Measurements from ENCODE around the gene SERPINB6.

DNA sequence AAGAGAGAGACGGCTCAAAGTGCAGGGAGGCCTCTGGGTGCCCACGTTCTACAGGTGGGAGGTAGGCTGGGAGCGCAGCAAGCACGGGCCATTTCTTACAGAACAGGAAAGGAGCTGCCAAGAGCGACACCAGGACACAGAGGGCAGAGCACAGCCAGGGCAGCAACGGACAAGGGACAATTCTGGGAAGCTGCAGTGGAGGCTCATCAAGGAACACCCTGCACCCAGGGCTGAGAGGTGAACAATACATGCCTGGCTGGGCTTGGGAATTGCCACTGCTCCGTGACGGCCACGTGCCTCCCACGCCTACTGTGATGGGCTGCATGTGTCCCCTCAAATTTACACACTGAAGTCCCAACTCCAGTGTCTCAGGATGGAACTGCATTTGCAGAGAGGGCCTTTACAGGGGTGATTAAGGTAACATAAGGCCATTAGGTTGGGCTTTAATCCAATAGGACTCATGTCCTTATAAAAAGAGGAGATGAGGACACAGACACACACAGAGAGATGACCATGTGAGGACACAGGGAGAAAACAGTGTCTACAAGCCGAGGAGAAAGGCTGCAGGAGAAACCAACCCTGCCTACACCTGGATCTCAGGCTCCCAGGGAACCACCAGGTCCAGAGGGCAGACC is 13.6 kb downstream of the SERPINB6 start:
- TF ChIP-seq, protein P1, sequence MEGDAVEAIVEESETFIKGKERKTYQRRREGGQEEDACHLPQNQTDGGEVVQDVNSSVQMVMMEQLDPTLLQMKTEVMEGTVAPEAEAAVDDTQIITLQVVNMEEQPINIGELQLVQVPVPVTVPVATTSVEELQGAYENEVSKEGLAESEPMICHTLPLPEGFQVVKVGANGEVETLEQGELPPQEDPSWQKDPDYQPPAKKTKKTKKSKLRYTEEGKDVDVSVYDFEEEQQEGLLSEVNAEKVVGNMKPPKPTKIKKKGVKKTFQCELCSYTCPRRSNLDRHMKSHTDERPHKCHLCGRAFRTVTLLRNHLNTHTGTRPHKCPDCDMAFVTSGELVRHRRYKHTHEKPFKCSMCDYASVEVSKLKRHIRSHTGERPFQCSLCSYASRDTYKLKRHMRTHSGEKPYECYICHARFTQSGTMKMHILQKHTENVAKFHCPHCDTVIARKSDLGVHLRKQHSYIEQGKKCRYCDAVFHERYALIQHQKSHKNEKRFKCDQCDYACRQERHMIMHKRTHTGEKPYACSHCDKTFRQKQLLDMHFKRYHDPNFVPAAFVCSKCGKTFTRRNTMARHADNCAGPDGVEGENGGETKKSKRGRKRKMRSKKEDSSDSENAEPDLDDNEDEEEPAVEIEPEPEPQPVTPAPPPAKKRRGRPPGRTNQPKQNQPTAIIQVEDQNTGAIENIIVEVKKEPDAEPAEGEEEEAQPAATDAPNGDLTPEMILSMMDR (IDR thresholded peaks at IDR 0.05; ENCODE audit: low read depth, low read length, poor library complexity, severe bottlenecking): no peak
- no peak for TF ChIP-seq EZH2phosphoT487 (IDR thresholded peaks at IDR 0.05; ENCODE audit: borderline replicate concordance, low read length)
